ENCODE data around the gene UQCRC2. TPM values are rescaled to one million over a fixed set of nuclear protein-coding genes. Genes with fewer than 3 reads are reported as not detected.

UQCRC2 gene
- total and polyA plus RNA-seq, 2 experiments from 2014 or later: 129 to 166 TPM

DNA sequence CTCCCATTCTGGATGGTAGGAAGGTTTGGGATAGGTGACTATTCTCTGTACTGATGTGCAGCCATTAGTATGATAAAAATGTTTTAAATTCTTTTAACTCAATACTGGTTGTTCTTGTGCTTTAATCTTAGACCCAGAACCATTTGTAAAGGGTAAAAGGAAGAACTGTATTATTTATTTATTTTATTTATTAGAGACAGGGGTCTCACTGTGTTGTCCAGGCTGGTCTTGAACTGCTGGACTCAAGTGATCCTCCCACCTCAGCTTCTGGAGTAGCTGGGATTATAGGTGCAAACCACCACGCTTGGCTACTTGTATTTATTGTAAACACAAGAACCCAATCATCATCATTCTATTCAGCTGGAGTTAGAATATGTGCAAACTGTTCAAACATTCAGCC, 52.6 kb downstream of the UQCRC2 start:
- Histone ChIP-seq H4K20me1 (ENCODE audit: insufficient read depth, poor library complexity, severe bottlenecking) (peaks cover 10% of the 10 kb centered on the region), H3K9me2 (replicated peaks; ENCODE audit: insufficient read depth) (no peaks in the 10 kb centered on the region), H3K79me2 (peaks cover 26% of the 10 kb centered on the region), H3K4me1 (ENCODE audit: insufficient read depth) (peaks cover 4% of the 10 kb centered on the region), H3K36me3 (replicated peaks; ENCODE audit: insufficient read depth, low read depth) (no peaks in the 10 kb centered on the region), H3K4me2 (no peak overlapping the region), H3K27ac (no peak overlapping the region), H3K9me3 (ENCODE audit: low read depth) (no peaks in the 10 kb centered on the region), H2AFZ (no peak overlapping the region), H3K27me3 (no peaks in the 10 kb centered on the region), H3K4me3 (no peak overlapping the region)
- 78% methylated on average over 1 of the region's 1 CpG for WGBS (ENCODE audit: low lambda C conversion rate, missing lambda C conversion rate)
- DNase-seq (ENCODE audit: low spot score): no peak
- TF ChIP-seq, protein P1, sequence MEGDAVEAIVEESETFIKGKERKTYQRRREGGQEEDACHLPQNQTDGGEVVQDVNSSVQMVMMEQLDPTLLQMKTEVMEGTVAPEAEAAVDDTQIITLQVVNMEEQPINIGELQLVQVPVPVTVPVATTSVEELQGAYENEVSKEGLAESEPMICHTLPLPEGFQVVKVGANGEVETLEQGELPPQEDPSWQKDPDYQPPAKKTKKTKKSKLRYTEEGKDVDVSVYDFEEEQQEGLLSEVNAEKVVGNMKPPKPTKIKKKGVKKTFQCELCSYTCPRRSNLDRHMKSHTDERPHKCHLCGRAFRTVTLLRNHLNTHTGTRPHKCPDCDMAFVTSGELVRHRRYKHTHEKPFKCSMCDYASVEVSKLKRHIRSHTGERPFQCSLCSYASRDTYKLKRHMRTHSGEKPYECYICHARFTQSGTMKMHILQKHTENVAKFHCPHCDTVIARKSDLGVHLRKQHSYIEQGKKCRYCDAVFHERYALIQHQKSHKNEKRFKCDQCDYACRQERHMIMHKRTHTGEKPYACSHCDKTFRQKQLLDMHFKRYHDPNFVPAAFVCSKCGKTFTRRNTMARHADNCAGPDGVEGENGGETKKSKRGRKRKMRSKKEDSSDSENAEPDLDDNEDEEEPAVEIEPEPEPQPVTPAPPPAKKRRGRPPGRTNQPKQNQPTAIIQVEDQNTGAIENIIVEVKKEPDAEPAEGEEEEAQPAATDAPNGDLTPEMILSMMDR (IDR thresholded peaks at IDR 0.05; ENCODE audit: poor library complexity): no peak
- no peak for TF ChIP-seq EZH2phosphoT487 (IDR thresholded peaks at IDR 0.05; ENCODE audit: low read depth, severe bottlenecking, unreplicated experiment)
- TF ChIP-seq EZH2 (IDR thresholded peaks at IDR 0.05; ENCODE audit: borderline replicate concordance): no peak

DNA sequence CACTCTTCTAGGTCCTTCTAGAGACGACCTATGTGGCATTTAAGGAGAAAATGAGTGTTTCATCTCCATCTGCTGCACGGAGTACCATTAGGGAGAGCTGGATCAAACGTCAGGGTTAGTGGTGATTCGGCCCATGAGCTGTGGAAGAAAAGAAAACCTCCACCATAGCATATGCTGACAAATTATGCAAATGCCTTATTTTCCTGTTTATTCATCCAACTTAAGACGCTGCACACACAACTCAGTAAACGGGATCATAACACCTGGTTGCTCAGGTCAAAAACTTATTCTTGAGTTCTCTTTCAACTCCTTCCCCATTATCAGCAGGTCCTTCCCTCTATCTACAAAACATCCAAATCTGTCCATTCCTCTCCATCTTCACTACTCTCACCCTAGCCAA, 53.5 kb downstream of the UQCRC2 start:
- Histone ChIP-seq H3K27me3 (no peaks in the 10 kb centered on the region), H3K27ac (no peak overlapping the region), H3K4me2 (peak overlapping the region; percentile 80), H3K79me2 (peaks cover 35% of the 10 kb centered on the region), H3K9me2 (replicated peaks; ENCODE audit: insufficient read depth) (no peaks in the 10 kb centered on the region), H2AFZ (no peak overlapping the region), H4K20me1 (ENCODE audit: insufficient read depth, poor library complexity, severe bottlenecking) (peaks cover 15% of the 10 kb centered on the region), H3K9me3 (ENCODE audit: low read depth) (no peaks in the 10 kb centered on the region), H3K4me3 (no peak overlapping the region), H3K36me3 (replicated peaks; ENCODE audit: insufficient read depth, low read depth) (no peaks in the 10 kb centered on the region), H3K4me1 (ENCODE audit: insufficient read depth) (peaks cover 4% of the 10 kb centered on the region)
- TF ChIP-seq EZH2phosphoT487 (IDR thresholded peaks at IDR 0.05; ENCODE audit: low read depth, severe bottlenecking, unreplicated experiment) (no peak), EZH2 (IDR thresholded peaks at IDR 0.05; ENCODE audit: borderline replicate concordance) (no peak)
- TF ChIP-seq, protein P1 (IDR thresholded peaks at IDR 0.05; ENCODE audit: poor library complexity): no peak
- 77% methylated on average over 6 of the region's 6 CpGs for WGBS (ENCODE audit: low lambda C conversion rate, missing lambda C conversion rate)
- no peak for DNase-seq (ENCODE audit: low spot score)

DNA sequence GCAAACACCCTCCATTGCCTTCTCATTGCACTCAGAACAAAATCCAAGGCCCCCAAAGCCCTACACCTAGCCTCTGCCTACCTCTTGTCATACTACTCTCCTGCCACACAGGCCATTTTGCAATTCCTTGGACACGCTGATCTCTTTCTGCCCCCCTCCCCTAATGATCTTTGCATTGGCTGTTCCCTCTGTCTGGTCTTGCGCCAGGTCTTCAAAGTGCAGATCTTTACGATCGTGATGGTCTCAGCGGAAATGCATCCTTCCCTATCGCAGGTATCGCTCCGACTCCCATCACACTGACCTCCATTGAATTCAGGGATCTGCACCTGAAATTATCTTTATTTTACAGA, 54.0 kb downstream of the UQCRC2 start:
- DNase-seq (ENCODE audit: low spot score): no peak
- Histone ChIP-seq H3K27me3 (no peaks in the 10 kb centered on the region), H3K36me3 (replicated peaks; ENCODE audit: insufficient read depth, low read depth) (no peaks in the 10 kb centered on the region), H3K4me3 (peak overlapping the region; percentile 97), H3K4me1 (ENCODE audit: insufficient read depth) (peaks cover 4% of the 10 kb centered on the region), H2AFZ (peak overlapping the region; percentile 99), H3K4me2 (peak overlapping the region; percentile 80), H3K9me3 (ENCODE audit: low read depth) (no peaks in the 10 kb centered on the region), H3K9me2 (replicated peaks; ENCODE audit: insufficient read depth) (no peaks in the 10 kb centered on the region), H3K79me2 (peaks cover 38% of the 10 kb centered on the region), H3K27ac (peak overlapping the region; percentile 93), H4K20me1 (ENCODE audit: insufficient read depth, poor library complexity, severe bottlenecking) (peaks cover 15% of the 10 kb centered on the region)
- 9% methylated on average over 8 of the region's 8 CpGs for WGBS (ENCODE audit: low lambda C conversion rate, missing lambda C conversion rate)
- no peak for TF ChIP-seq EZH2phosphoT487 (IDR thresholded peaks at IDR 0.05; ENCODE audit: low read depth, severe bottlenecking, unreplicated experiment)
- no peak for TF ChIP-seq EZH2 (IDR thresholded peaks at IDR 0.05; ENCODE audit: borderline replicate concordance)
- TF ChIP-seq, protein P1 (IDR thresholded peaks at IDR 0.05; ENCODE audit: poor library complexity): no peak

All from hepatocyte (in vitro differentiated cells).